Breast epithelium (tissue), 4 donors: ENCODE results near the gene BRD1. TPM values are rescaled to one million over a fixed set of nuclear protein-coding genes. Genes with fewer than 3 reads are reported as not detected.

Experiments
- DNase-seq, 2 donors: peaks; one replicate each; pipeline ENCODE4 v3.0.0-alpha.2; 2019; ENCODE audit warnings: low spot score in 2 of 2
- H3K27ac ChIP-seq, 2 donors: fragments of 200-600 bp; sonication (generic) in 1 of 2; one replicate each; pipeline ENCODE4 v1.5.1; 2016 to 2019; ENCODE audit warnings: mild to moderate bottlenecking in 1 of 2
- H3K27me3 ChIP-seq, 2 donors: fragments of 200-600 bp; sonication (generic) in 1 of 2; one replicate each; pipeline versions ENCODE4 v1.5.1 to v1.6.0; 2017 to 2019; ENCODE audit warnings: control low read depth in 1 of 2, mild to moderate bottlenecking in 1 of 2
- H3K36me3 ChIP-seq: fragments of 200-600 bp; one replicate; pipeline ENCODE4 v1.5.1; 2019
- H3K4me1 ChIP-seq, 2 donors: fragments of 200-600 bp; sonication (generic); one replicate each; pipeline ENCODE4 v1.5.1; 2016 to 2019; ENCODE audit warnings: control low read depth in 1 of 2
- H3K4me3 ChIP-seq, 3 donors: fragments of 200-600 bp; sonication (generic); 1 replicate in 2 of 3; 2 replicates in 1 of 3; pipeline ENCODE4 v1.5.1; 2016 to 2019; ENCODE audit warnings: mild to moderate bottlenecking in 3 of 3, moderate library complexity in 2 of 3
- H3K9me3 ChIP-seq, 2 donors: fragments of 200-600 bp; sonication (generic) in 1 of 2; one replicate each; pipeline ENCODE4 v1.5.1; 2016 to 2019; ENCODE audit warnings: control low read depth in 1 of 2
- POLR2A ChIP-seq: fragments of 450-650 bp; IDR thresholded peaks from one replicate; pipeline ENCODE4 v1.6.1; 2016; ENCODE audit warnings: antibody characterized with exemption, mild to moderate bottlenecking, moderate library complexity
- POLR2AphosphoS5 ChIP-seq, 3 donors: sonication (generic); formaldehyde crosslinking; IDR thresholded peaks; one replicate each; pipeline ENCODE4 v1.6.1; 2017; ENCODE audit warnings: antibody characterized with exemption in 3 of 3
- intact Hi-C: fragments of 100-400 bp; cut with DNase I; formaldehyde crosslinking; loops from one replicate; pipeline ENCODE4 v1.15.1; 2023; ENCODE audit warnings: low total_unique reads
- total RNA-seq, 3 donors: library from RNA; depleted of rRNA; stranded (reverse); fragments of >200 nt; gene quantifications; one replicate each; pipeline ENCODE4 v1.1.0, GENCODE V29; 2016
- TF ChIP-seq, protein P1 (sequence below), 3 donors: fragments of 450-650 bp; IDR thresholded peaks; one replicate each; pipeline ENCODE4 v1.5.1; 2016 to 2017; ENCODE audit warnings: antibody characterized with exemption in 3 of 3, mild to moderate bottlenecking in 3 of 3, moderate library complexity in 3 of 3

The BRD1 gene
- total RNA-seq, 3 donors from 2014 or later: 33.4 to 35.1 (median 34.1) TPM

DNA sequence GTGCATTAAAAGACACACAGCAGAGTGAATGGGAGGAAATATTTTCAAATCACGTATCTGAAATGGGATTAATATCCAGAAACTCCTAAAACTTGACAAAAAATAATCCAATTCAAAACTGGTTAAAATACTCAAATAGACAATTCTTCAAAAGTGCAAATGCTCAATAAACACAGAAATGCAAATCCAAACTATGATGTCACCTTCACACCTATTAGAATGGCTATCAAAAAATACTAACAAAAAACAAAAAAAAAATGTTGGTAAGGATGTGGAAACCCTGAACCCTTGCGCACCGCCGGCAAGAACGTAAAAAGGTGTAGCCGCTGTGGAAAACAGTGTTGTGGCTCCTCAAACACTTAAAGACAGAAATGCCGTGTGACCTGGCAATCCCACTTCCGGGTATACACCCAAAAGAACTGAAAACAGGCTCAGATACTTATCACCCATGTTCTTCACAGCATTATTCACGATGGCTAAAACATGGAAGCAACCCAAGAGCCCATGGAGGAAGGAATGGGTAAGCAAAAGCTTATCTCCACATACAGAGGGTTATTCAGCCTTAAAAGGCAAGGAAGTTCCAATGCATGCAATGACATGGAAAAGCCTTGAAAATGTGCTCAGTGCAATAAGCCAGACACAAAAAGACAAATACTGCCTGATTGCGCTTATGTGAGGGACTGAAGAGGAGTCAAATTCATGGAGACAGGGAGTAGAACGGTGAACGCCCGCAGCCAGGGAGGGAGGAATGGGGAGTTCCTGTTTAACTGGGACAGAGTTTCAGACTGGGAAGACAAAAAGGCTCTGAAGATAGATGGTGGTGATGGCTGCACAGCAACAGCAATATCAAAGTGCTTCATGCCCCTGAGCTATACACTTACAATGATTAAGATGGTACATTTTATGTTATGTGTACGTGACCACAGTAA, 19.6 kb downstream of the BRD1 start:
- intact Hi-C loops: no loop called here
- Histone ChIP-seq H3K36me3 (no peaks in the 10 kb centered on the region), H3K27ac (no peak overlapping the region), H3K9me3 (no peaks in the 10 kb centered on the region), H3K4me1 (peaks cover 3 to 5% of the 10 kb centered on the region in 2 donors), H3K4me3 (no peak overlapping the region), H3K27me3 (no peaks in the 10 kb centered on the region)
- no peak for DNase-seq
- TF ChIP-seq, protein P1, sequence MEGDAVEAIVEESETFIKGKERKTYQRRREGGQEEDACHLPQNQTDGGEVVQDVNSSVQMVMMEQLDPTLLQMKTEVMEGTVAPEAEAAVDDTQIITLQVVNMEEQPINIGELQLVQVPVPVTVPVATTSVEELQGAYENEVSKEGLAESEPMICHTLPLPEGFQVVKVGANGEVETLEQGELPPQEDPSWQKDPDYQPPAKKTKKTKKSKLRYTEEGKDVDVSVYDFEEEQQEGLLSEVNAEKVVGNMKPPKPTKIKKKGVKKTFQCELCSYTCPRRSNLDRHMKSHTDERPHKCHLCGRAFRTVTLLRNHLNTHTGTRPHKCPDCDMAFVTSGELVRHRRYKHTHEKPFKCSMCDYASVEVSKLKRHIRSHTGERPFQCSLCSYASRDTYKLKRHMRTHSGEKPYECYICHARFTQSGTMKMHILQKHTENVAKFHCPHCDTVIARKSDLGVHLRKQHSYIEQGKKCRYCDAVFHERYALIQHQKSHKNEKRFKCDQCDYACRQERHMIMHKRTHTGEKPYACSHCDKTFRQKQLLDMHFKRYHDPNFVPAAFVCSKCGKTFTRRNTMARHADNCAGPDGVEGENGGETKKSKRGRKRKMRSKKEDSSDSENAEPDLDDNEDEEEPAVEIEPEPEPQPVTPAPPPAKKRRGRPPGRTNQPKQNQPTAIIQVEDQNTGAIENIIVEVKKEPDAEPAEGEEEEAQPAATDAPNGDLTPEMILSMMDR (IDR thresholded peaks at IDR 0.05): no peak
- TF ChIP-seq POLR2A: no peak
- no peak for TF ChIP-seq POLR2AphosphoS5 (IDR thresholded peaks at IDR 0.05)

DNA sequence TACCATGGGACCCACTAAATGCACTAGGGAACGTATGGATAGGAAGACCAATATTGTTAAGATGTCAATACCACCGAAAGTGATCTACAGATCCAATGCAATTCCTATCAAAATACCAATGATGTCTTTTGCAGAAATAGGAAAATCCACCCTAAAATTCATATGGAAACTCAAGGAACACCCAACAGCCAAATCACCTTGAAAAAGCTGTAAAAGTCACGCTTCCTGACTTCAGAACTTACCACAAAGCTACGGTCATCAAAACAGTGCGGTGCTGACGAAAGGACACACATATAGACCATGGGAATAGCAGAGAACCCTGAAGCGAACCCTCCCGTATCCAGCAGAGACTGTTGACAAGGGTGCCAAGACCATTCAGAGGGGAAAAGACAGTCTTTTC, 20.5 kb downstream of the BRD1 start:
- no peaks in the 10 kb centered on the region for H3K36me3 ChIP-seq
- H3K9me3 ChIP-seq: no peaks in the 10 kb centered on the region
- peaks cover 3 to 5% of the 10 kb centered on the region in 2 donors for H3K4me1 ChIP-seq
- no peaks in the 10 kb centered on the region for H3K27me3 ChIP-seq
- H3K4me3 ChIP-seq: no peak overlapping the region
- no peak for DNase-seq
- TF ChIP-seq, protein P1 (IDR thresholded peaks at IDR 0.05): no peak
- TF ChIP-seq POLR2AphosphoS5 (IDR thresholded peaks at IDR 0.05) (no peak), POLR2A (no peak)
- intact Hi-C loops: no loop called here
- H3K27ac ChIP-seq: no peak overlapping the region

DNA sequence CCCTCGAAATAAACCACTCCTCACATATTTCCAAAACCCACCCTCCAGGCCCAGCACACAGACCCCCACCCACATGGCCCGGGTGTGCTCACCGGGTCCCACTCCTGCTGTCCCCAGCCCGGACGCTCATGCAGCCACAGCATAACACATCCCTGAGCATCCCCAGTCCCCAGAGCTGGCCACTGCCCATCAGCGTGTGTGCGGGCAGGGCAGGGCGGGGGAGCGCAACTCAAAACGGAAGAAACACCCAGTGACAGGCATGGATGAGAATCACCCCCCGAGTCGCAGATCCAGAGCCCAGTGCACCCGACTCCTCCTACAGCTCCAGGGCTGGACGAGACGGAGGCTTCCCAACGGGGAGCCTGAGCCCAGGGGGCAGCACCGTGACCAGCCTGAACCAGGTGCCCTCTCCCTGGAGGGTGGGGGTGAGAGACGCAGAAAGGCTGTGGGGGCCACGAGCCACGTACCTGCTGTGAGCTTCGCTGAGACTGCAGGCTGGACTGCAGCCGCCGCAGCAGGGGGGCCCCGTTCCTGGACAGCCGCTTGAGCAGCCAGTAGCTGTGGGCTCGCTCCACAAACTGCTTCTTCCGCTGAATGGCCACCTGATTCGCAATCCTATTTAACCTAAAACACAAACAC, 23.8 kb downstream of the BRD1 start:
- Histone ChIP-seq H3K27ac (no peak overlapping the region), H3K4me1 (peaks cover 0 to 3% of the 10 kb centered on the region in 2 donors), H3K9me3 (no peaks in the 10 kb centered on the region), H3K4me3 (peak overlapping the region in 1 of 3 donors; percentile 11), H3K36me3 (peaks cover under 1% of the 10 kb centered on the region), H3K27me3 (no peaks in the 10 kb centered on the region)
- intact Hi-C loops: no loop called here
- no peak for DNase-seq
- TF ChIP-seq POLR2AphosphoS5 (IDR thresholded peaks at IDR 0.05): no peak
- TF ChIP-seq, protein P1 (IDR thresholded peaks at IDR 0.05): no peak
- TF ChIP-seq POLR2A: no peak

DNA sequence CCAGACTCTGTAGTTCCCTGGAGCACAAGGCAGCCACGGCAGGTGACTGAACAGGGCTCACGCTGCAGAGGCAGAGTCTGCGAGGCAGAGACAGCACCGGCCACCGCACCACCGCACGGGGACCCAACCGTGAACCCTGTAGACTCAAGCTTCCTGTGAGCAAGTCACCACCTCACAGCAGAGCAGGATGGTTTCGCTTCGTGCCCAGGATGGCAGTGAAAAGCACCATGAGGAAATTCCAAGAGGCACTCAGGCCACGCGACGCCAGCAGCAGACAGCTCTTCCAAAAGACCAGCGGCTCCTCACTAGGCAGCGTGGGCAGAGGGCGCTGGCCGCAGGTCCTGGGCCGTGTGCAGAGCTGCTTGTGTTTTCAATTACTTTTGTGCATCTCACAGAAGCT, 24.5 kb downstream of the BRD1 start:
- TF ChIP-seq, protein P1 (IDR thresholded peaks at IDR 0.05): no peak
- TF ChIP-seq POLR2A (no peak), POLR2AphosphoS5 (IDR thresholded peaks at IDR 0.05) (no peak)
- no peak for DNase-seq
- H3K4me1 ChIP-seq: peaks cover 0 to 3% of the 10 kb centered on the region in 2 donors
- H3K36me3 ChIP-seq: peaks cover 4% of the 10 kb centered on the region
- intact Hi-C loops: no loop called here
- no peaks in the 10 kb centered on the region for H3K27me3 ChIP-seq
- peak overlapping the region in 1 of 3 donors; percentile 11 for H3K4me3 ChIP-seq
- no peak overlapping the region for H3K27ac ChIP-seq
- H3K9me3 ChIP-seq: no peaks in the 10 kb centered on the region
